GM23248 (cell line): Measurements from ENCODE around the gene KCTD6.

Source experiments
- EZH2 ChIP-seq: fragments of 200-600 bp; sonication (generic); IDR thresholded peaks from 2 replicates; pipeline ENCODE4 v1.6.1; 2018; ENCODE audit warnings: antibody characterized with exemption, mild to moderate bottlenecking; ENCODE audit not compliant: insufficient read depth, poor library complexity, severe bottlenecking
- EZH2phosphoT487 ChIP-seq: fragments of 200-600 bp; sonication (generic); IDR thresholded peaks from 2 replicates; pipeline ENCODE4 v1.6.1; 2018; ENCODE audit warnings: antibody characterized with exemption, moderate library complexity, mild to moderate bottlenecking, low read depth; ENCODE audit not compliant: insufficient read depth

DNA sequence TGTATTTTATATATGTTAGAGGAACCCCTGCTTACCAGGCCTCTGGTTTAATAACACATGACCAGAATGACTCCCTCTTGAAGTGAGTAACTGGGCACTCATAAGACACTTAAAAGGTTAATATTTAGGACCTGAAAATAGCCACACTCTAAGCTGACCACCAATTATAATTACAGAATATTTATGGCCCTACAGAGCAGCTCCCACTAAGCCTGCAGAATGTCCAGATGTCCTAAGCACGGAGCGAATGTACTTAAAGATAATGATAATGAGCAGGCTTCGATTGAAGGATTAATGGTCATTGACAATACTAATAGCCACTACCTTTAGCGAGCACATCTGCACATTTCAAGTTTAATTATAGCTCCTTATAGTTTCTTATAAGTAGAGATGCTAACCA lies 22.8 kb upstream of the KCTD6 start:
- TF ChIP-seq EZH2phosphoT487 (no peak), EZH2 (no peak)
